Adipose tissue (tissue), 3 donors: ENCODE data around the gene ZFYVE9. TPM values are rescaled to one million over a fixed set of nuclear protein-coding genes. Genes with fewer than 3 reads are reported as not detected.
"Not testable (repeated sequence)": the region's sequence is repeated elsewhere in the genome, so short reads cannot be mapped to it uniquely, and the experiment has no call there.

ENCODE experiments used
- H3K27ac ChIP-seq: one replicate; pipeline ENCODE4 v1.5.1; 2013; ENCODE audit warnings: low read depth, low read length
- WGBS, 3 donors: extraction: QIAGEN DNeasy Blood & Tissue Kit; methylation state at CpG; one replicate each; pipeline ENCODE4 v1.1.7; 2013; 5-methylcytosine and 5-hydroxymethylcytosine counted together
- polyA plus RNA-seq, 3 donors: library from polyadenylated mRNA; stranded (reverse); fragments of 200-250 nt; gene quantifications; one replicate each; pipeline ENCODE4 v1.2.3, GENCODE V29; 2013
- donor health status: healthy with polysubstance abuse.
- donor health status: Bipolar disorder and iron deficiency.
- donor health status: healthy.

The ZFYVE9 gene
- polyA plus RNA-seq, 3 donors, result 7.4 to 13.4 (median 10.1) TPM

- H3K27ac ChIP-seq, result no peak overlapping the region
- 14 to 32% (median 30%) methylated on average over 2 of the region's 2 CpGs for WGBS, 3 donors
Measured at GRCh38 chr1:52140633-52141512, 1.0 kb upstream of the ZFYVE9 start.

GRCh38 chr1:52142220-52143183 is 613 bp downstream of the ZFYVE9 start:
- 0 to 1% (median 1%) methylated on average over 68 to 80 of the region's 80 CpGs for WGBS, 3 donors
- peak overlapping the region; percentile 83 for H3K27ac ChIP-seq

DNA sequence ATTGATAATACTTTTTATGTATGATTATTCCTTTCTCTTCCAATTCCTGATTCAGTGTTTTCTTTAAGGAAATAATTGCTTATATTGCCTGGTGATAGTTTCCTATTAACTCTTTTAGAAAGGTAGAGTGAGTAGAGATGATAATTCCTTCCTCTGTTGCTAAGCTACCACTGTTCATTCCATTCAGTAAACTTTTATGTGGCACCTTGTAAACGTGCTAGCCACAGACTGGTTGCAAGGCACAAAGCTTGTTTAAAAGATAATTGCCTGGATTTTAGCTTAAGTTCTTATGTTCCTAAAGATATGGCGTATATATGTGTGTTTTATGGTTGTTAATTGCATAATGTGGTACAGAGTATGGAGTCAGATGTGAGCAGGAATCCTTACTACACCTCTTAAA is 3.2 kb downstream of the ZFYVE9 start:
- 62 to 71% (median 65%) methylated on average over 2 of the region's 2 CpGs for WGBS, 3 donors
- no peak overlapping the region for H3K27ac ChIP-seq

- not testable (repeated sequence) for H3K27ac ChIP-seq
- 85 to 94% (median 91%) methylated on average over 11 of the region's 11 CpGs for WGBS, 3 donors
Measured at GRCh38 chr1:52150445-52150844, 8.6 kb downstream of the ZFYVE9 start.

- H3K27ac ChIP-seq, result no peak overlapping the region
- WGBS, 3 donors, result 14 to 79% (median 61%) methylated on average over 1 of the region's 1 CpG
Measured at GRCh38 chr1:52150946-52151345, 9.1 kb downstream of the ZFYVE9 start.

DNA sequence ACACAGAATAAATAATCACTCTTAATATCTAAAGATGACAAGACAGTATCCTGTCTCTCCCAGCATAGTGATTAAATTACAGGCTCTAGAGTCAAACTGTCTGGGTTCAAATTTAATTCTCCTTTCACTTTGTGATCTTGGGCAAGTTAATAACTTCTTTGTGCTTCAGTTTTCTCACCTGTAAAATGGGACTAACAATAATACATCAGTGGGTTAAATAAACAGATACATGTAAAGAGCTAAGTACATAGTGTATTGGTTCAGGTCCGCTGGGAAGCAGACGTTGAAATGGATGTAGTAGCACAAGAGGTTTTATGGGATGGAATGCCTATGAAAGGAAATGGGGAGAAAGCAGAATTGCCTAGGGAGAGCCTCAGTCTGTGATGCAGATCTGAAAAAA is 10.7 kb downstream of the ZFYVE9 start:
- H3K27ac ChIP-seq, result no peak overlapping the region
- WGBS, 3 donors, result 92 to 96% (median 93%) methylated on average over 2 of the region's 2 CpGs

DNA sequence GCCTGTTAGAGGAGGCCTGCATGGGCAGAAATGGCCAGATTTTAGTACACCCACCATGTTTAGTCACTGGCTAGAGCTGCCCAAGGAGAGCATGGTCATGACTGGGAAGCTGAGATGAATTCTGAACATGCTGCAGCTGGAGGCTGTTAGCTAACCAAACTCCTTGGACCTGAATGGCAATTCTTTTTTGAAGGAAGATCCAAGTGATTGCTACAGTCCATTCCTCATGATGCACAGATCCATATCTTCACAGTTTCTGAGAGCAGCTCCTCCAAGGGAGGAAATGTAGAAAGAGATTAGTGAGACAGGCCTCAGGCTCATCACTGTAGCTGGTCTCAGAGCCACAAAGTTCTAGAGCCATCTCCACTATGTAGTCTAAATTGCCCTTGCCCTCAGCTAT is 11.1 kb downstream of the ZFYVE9 start:
- no peak overlapping the region for H3K27ac ChIP-seq

- H3K27ac ChIP-seq, result no peak overlapping the region
Measured at GRCh38 chr1:52153898-52154297, 12.0 kb downstream of the ZFYVE9 start.

GRCh38 chr1:52156460-52156859 is 14.6 kb downstream of the ZFYVE9 start:
- no peak overlapping the region for H3K27ac ChIP-seq
- 60 to 64% (median 64%) methylated on average over 3 of the region's 3 CpGs for WGBS, 3 donors

DNA sequence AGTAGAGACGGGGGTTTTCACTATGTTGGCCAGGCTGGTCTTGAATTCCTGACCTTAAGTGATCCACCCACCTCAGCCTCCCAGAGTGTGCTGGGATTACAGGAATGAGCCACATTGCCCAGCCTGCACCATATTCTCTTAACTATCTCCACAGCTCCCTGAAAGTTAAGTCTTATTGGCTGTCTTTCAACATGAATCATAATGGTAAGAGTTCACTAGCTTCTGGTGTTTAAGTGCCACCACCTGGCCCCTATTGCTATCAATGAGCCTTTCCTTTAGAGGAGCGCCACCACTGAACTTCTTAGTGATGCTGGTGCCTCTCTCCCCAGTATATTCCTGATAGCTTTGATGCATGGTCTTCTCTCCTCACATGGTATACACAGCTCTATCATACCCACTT is 15.7 kb downstream of the ZFYVE9 start:
- WGBS, 3 donors, result 95 to 100% (median 95%) methylated on average over 2 of the region's 2 CpGs
- H3K27ac ChIP-seq, result no peak overlapping the region

DNA sequence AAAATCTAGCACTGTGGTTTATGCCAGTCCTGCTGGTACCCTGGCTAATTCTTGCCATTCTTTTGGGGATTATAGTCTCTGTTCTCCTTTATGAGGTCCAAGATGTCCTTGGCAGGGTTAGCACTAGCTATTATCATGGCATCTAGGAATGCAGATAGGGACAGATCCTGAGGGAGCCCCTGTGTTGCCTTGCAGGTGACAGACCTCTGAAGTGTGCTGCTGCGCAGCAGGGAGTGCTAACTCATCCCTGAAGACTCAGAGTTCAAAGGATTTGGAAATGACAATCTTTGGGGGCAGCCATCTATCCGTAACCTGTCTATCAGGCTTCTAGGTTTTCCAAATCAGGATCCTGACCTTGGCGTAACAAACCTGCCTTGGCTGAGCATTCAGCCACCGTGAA is 16.3 kb downstream of the ZFYVE9 start:
- 81 to 98% (median 94%) methylated on average over 4 of the region's 4 CpGs for WGBS, 3 donors
- no peak overlapping the region for H3K27ac ChIP-seq

- no peak overlapping the region for H3K27ac ChIP-seq
- 91 to 95% (median 92%) methylated on average over 9 to 10 of the region's 10 CpGs for WGBS, 3 donors
Measured at GRCh38 chr1:52159033-52159789, 17.3 kb downstream of the ZFYVE9 start.

GRCh38 chr1:52162947-52163346 is 21.1 kb downstream of the ZFYVE9 start:
- H3K27ac ChIP-seq, result no peak overlapping the region
- 96 to 100% (median 96%) methylated on average over 2 of the region's 2 CpGs for WGBS, 3 donors

DNA sequence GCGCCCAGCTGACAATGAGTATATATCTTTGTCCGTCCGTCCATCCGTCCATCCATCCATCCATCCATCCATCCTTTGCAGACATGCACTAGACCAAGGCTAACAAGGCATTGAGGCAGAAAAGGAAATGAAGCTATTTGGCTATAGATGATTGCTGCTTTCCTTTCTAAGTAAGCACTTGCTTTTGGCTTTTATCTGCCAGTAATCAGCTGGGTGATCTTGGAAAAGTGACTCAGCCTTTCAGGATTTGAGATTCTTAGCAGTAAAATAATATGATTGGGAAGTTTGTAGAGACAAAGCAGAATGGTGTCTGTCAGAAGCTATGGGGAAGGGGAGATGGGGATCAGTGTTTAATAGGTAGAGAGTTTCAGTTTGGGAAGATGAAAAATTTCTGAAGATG is 22.7 kb downstream of the ZFYVE9 start:
- WGBS, 3 donors, result 97% methylated on average over 4 of the region's 4 CpGs

GRCh38 chr1:52166996-52167753 is 25.3 kb downstream of the ZFYVE9 start:
- no peak overlapping the region for H3K27ac ChIP-seq
- 89 to 91% (median 90%) methylated on average over 6 of the region's 6 CpGs for WGBS, 3 donors

More for the DNA sequence above, 22.7 kb downstream of the ZFYVE9 start:
- H3K27ac ChIP-seq, result no peak overlapping the region

- no peak overlapping the region for H3K27ac ChIP-seq
- 90 to 99% (median 96%) methylated on average over 7 of the region's 7 CpGs for WGBS, 3 donors
Measured at GRCh38 chr1:52168373-52169080, 26.6 kb downstream of the ZFYVE9 start.

DNA sequence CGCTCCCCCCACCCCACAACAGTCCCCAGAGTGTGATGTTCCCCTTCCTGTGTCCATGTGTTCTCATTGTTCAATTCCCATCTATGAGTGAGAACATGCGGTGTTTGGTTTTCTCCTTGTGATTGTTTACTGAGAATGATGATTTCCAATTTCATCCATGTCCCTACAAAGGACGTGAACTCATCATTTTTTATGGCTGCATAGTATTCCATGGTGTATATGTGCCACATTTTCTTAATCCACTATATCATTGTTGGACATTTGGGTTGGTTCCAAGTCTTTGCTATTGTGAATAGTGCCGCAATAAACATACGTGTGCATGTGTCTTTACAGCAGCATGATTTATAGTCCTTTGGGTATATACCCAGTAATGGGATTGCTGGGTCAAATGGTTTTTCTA is 29.3 kb downstream of the ZFYVE9 start:
- 93 to 96% (median 93%) methylated on average over 4 of the region's 5 CpGs for WGBS, 3 donors

More for the DNA sequence above, 29.3 kb downstream of the ZFYVE9 start:
- H3K27ac ChIP-seq, result not testable (repeated sequence)
